Activated T-helper 9 cell treated with anti-CD3 and anti-CD28 coated beads, Interleukin-2, amount 50 U/mL, for 16 hours (primary cell): ENCODE data around the gene ENPP1.
"Not testable (repeated sequence)": the region's sequence is repeated elsewhere in the genome, so short reads cannot be mapped to it uniquely, and the experiment has no call there.

ENCODE experiments used
- DNase-seq: peaks from one replicate; pipeline ENCODE4 v3.0.0-alpha.2; 2020; ENCODE audit warnings: low read depth

The ENPP1 gene

DNA sequence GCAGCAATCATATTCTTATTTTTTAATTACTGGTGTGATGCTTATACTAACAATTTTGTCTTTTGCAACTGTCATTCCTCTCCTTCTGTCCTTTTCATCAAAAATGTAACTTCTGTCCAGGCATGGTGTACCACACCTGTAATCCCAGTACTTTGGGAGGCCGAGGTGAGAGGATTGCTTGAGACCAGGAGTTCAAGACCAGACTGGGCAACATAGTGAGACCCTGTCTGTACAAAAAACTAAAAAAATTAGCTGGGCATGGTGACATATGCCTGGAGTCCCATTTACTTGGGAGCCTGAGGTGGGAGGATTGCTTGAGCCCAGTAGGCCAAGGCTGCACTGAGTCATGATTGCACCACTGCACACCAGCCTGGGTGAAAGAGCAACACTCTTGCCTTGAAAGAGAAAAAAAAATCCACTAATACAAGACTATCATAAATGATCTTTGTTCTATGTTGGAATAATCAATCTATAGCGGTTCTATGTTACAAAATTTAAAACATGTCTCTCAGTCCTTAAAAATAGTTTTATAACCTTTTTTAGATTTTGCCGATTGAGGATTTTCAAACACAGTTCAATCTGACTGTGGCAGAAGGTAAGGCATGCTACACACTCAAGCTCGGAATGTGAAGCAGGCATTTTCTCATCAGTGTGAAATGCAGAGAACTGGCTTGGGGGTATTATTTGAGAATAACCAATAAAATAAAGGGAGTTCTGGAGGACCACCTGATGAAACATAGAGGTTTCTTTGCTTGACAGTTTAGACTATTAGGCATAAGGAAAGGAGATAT, 70.4 kb downstream of the ENPP1 start:
- no peak for DNase-seq

DNA sequence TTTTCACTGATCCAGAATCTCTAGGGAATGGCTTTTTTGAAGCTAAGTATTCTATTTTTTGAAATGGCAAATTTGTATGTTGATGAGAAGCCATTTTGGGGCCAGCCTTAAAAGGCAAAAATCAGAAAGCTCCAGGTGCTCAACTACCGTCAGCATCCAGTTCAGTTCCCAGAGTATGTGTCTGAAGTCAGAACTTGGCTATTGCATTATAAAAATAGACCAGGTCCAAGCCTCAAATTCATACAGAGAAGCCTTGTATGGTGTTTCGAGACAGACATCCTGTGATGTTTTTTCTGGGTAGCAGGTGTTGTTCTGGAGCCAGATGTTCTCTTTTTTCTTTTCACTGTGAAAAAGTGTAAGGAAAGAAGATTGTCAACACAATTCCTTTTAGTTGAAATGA, 75.2 kb downstream of the ENPP1 start:
- no peak for DNase-seq

DNA sequence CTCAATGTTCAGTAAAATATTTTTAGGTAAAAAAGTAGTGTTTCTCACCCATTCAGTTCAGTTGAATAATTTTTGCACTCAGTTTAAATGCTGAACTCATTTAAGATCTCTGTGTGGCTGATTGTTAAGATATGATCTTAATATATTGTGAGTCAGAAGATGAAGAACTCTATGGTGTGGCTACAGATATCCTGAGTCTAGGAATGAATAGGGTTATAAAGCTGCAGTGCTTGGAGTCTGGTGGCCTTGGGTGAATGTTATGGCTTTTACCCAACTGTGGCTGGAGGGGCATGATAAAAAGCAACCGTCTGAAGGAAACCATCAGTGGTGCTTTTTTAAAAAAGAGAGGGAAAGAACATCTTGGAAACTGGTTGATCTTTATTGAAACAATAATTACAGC, 77.4 kb downstream of the ENPP1 start:
- no peak for DNase-seq

DNA sequence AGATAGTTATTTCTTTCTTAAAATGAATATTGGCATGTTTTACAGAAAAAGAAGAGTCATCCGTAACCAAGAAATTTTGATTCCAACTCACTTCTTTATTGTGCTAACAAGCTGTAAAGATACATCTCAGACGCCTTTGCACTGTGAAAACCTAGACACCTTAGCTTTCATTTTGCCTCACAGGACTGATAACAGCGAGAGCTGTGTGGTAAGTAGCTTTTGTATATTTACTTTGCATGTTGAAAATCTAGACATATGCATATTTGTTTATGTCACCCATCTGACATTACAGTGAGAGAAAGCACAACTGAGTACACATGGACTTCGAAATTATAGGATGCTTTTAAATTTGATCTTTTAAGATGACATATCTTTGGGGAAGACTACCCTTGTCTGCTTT, 78.7 kb downstream of the ENPP1 start:
- no peak for DNase-seq

DNA sequence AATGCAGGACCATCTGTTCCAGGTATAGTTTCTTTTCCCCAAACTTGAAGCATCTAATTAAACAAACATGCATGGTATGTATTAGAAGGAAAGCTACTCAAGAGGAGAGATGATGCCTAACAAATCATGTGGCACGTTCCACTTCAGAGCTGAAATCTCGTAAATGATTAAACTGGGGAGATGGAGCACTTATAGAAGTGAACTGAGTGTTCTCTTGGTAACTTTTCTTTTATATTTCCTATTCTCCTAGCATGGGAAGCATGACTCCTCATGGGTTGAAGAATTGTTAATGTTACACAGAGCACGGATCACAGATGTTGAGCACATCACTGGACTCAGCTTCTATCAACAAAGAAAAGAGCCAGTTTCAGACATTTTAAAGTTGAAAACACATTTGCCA, 82.3 kb downstream of the ENPP1 start:
- no peak for DNase-seq

DNA sequence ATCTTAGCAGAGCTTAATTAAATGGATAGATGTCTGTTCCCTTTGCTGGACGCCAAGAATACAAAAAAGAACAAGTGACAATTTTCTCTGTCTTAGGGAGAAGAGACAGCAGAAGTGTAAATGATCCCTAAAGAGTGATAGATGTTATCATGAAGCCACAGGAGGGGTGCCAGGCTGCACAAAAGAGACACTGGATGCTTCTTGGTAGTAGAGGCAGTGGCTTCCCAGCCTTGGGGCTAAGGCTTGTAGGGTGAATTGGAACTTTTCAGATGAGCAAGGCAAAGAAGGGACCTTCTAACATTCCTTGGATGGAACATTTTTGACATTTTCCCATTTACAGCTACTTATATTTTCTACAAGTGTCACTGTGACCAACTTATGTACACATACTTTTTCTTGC, 85.4 kb downstream of the ENPP1 start:
- no peak for DNase-seq

DNA sequence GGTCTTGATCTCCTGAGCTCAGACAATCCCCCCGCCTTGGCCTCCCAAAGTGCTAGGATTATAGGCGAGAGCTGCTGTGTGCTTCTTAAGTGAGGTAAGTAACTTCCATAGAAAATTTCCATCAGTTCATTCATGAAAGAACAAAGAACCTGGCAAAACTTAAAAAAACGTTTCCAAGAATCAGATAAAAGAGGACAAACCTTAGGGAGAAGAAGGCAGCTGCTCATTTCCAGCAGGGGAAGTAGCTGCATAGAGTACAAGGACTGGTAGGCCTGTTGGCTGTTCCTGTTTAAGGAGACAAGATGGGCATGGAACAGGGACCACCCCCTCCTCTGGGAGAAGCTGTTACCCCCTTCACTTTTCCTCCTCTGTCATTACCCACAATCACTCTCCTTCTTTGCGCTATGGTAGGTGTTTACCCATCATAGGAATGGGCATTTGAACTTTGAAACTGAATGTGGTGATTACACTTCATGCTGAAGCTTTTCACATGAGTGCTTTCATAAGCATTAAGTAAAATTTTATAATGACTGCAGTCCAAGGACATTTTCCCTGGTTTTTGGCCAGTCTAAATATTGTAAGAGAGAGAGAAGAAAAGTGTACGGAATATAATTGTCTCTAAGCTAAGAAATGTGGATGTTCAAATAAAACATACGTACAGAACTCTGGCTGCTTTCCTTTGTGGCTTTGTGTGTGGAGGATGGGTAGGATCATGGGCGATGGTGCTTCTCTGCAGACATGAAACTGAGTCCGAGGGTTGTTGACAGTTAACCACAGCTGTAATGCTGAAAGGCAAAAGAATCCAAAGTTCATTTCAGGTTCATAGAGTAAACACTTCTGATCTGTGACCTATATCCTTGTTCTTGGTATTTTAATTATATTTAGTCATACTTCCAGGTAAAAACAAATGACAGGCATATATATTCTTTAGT, 86.9 kb downstream of the ENPP1 start:
- no peak for DNase-seq

DNA sequence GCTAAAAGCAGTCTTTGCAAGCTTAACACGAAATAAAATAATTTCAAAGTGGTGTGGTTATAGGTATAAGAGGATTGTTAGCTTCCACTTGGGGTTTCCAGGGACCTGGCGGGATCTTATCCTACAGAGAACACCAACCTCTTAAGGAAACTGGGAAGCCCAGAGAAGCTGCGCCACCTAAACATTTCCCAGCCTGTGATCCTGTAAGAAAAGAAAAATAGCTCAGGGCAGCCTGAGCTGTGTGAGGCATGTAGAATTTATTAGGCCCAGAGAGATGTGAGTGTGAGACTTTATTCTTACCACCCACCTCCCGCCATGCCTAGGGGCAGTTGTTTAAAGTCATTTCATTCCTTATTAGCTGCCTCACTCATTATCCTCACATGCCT, 89.2 kb downstream of the ENPP1 start:
- DNase-seq, result no peak

DNA sequence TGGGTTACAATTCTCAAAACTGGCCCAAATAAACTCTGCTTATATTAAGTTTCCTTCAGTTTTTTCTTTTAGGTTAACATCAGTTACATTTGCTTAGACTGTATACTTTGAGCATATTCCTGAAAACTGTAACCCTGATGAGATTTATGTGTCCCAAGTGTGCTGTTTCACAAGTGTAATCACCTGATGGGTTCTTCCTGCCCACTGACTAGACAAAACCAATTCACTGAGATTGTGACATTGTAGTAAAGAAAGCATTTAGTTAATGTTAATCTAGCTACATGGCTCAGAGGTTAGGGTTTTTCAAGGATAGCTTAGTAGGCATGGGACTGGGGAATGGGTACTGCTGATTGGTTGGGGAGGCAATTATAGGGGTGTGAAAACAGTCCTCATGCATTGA, 89.8 kb downstream of the ENPP1 start:
- DNase-seq, result no peak

DNA sequence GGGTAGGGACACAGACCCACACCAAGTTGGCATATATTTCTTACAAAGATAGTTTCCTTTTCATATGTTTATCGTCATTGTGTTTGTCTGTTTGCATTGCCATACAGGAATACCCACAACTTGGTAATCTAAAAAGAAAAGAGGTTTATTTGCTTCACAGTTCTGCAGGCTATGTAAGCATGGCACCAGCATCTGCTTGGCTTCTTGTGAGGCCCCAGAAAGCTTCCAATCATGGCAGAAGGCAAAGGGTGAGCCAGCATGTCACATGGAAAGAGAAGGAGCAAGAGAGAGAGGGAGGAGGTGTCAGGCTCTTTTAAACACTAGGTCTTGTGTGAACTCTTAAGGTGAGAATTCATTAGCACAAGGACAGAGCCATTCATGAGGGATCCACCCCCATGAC, 90.9 kb downstream of the ENPP1 start:
- no peak for DNase-seq

DNA sequence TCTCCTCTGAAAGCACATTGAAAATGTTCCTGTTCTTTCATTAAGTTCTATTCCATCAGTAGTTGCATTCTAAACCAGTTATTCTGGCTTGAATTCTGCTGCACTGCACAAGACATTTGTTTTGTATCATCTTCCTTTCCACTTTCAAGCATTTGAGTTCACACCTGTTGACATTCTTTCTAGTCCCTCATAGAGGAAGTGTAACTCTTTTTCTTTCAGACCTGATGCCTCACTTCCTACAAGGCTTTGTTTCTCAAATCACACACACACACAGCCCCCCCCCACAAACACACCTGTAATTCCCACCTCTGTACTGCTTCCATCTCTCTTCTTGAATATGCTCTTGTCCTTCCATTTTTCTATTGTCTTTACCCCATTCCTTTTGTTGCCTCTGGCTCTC, 92.4 kb downstream of the ENPP1 start:
- no peak for DNase-seq

DNA sequence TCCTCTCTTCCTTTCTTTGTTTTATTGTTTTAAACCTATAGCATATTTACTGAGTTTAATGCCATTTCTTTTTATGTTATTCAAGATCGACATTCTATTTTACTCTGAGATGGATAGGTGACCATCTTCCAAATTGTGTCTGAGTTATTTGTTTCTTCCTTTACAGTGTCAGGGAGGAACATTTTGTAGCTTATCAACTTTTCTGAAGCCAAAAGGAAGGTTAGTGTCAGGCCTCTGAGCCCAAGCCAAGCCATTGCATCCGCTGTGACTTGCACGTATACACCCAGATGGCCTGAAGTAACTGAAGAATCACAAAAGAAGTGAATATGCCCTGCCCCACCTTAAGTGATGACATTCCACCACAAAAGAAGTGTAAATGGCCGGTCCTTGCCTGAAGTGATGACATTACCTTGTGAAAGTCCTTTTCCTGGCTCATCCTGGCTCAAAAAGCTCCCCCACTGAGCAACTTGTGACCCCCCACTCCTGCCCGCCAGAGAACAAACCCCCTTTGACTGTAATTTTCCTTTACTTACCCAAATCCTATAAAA, 93.6 kb downstream of the ENPP1 start:
- DNase-seq, result not testable (repeated sequence)

DNA sequence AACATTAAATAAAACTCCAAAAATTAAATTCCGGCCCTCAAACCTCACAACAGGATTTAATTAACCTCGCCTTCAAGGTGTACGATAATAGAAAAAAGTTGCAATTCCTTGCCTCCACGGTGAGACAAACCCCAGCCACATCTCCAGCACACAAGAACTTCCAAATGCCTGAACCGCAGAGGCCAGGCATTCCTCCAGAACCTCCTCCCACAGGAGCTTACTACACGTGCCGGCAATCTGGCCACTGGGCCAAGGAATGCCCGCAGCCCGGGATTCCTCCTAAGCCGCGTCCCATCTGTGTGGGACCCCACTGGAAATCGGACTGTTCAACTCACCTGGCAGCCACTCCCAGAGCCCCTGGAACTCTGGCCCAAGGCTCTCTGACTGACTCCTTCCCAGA, 95.9 kb downstream of the ENPP1 start:
- DNase-seq, result not testable (repeated sequence)

DNA sequence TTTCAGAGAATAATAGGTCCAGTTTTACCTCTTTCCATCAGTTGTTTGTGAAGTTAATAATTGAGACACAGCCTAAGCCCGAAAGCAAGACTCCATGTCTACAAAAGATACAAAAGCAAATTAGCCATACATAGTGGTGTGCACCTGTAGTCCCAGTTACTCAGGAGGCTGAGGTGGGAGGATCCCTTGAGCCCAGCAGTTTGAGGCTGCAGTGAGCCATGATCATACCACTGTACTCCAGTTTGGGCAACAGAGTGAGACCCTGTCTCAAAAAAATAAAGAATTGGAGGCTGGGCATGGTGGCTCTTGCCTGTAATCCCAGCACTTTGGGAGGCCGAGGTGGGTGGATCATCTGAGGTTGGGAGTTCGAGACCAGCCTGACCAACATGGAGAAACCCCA, 101.0 kb downstream of the ENPP1 start:
- not testable (repeated sequence) for DNase-seq

DNA sequence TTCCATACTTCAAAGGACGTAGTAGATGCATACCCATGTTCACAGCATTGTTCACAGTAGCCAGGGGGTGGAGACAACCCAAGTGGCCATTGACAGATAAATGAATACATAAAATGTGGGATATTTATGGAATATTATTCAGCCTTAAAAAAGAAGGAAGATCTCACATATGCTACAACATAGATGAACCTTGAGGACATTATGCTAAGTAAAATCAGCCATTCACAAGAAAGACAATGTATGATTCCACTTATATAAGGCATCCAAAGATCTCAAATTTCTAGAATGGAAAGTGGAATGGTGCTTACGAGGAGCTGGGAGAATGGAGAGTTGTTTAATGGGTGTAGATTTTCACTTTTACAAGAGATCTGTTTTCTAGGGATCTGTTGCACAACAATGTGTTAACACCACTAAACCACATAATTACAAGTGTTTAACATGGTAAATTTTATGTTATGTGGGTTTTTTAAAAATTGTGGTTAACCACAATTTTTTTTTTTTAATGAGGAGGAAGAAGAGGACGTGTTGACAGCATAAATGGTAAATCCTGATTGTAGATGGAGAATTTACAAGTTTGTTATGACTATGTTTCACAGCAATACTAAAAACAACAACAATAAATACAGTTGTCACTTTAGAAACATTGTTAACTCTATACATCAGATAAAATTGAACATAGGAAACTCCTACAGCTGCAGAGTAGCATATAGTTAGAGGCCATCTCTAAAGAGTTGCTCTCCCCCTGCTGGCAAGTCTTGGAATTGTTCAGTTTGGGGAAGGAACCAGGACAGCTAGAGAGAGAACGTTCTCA, 101.8 kb downstream of the ENPP1 start:
- peak; percentile 45 for DNase-seq

DNA sequence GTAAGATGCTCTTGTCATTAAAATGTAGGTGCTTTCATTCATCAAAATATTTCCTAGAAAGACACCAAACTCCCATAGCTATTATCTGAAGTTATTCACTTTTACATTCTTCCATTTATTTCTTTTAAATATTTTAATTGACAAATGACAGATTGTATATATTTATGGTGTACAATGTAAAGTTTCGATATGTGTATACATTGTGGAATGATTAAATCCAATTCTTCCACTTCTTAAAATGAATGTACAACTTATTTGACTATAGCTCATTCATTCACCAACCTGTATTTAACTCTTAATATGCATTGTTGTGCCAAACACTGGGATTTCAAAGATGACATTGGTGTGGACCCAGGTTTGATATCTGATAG, 102.4 kb downstream of the ENPP1 start:
- DNase-seq, result no peak

DNA sequence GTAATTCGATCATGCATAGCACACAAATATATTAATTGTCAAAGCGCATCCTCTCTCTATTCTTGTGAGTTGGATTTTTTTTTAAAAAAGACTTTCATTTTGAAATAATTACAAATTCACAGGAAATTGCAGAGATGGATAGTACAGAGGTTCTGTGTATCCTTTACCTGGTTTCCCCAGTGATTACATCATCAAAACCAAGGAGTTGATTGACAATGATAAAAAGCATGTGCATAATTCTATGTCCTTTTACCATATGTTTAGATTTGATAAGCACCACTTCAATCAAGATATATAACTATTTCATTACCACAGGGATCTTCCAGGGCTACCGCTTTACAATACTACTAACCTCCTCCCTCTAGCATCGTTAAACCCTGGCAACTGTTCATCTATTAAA, 103.1 kb downstream of the ENPP1 start:
- DNase-seq, result no peak

DNA sequence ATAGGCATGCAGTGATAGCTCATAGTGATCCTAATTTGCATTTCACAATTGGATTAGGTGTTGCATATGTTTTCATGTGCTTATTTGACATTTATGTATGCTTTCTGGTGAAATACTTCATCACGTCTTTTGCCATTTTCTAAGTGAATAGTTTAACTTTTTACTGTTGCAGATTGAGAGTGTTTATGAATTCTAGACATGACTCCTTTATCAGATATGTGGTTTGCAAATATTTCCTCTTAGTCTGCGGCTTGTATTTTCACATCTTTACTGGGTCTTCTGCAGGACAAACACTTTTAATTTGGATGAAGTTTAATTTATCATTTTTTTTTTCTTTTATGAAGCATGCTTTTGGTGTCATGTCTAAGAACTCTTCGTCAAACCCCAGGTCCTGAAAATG, 104.1 kb downstream of the ENPP1 start:
- DNase-seq, result no peak

DNA sequence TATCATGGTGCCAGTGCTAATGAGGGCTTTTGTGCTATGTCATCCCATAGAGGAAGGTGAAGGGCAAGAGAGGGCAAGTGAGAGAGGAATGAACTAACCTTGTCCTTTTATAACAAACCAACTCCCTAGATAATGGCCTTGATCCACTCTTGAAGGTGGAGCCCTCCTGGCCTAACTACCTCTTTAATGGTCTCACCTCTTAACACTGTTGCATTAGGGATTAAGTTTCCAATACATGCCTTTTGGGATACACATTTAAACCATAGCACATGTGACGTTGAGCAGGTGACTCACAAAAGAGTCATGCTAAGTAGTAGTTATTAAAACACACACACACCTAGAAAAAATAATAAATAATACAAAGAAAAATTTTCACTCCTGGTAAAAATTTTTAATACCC, 106.4 kb downstream of the ENPP1 start:
- DNase-seq, result no peak

DNA sequence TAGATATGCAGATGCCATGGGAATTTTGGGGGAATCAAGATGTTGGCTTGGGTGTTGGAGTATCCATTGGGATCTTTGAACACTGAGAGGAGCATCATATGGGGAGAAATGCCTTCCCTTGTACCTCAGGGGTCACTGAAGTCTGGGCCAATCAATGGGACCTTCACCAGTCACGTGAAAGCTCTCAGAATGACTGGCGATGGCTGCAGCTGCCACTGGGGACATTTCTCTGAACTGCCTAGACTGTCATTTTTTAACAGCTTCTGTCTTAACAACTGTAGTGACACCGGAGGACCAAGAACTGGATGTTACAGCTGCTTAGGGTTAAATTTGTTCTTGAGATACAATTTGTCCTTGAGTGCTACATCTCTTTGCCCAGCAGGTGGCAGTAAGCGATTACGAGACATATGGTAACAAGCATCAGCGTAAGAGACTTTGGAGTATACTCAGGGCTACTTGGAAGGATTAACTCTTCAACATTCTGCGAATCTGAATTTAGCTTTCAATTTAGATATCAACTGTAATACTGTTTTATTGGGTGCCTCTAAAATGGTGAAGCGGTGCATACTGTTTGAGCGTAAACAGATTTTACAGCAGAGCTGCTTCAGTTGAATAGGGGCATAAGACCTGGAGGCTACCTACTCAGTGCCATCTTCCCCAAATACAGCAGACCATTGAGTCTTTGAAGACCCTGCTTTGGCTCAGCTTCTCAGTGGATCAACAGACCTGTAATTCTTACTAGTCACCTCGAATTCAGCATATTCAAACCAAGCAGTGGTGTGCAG, 107.3 kb downstream of the ENPP1 start:
- DNase-seq, result peak; percentile 11

DNA sequence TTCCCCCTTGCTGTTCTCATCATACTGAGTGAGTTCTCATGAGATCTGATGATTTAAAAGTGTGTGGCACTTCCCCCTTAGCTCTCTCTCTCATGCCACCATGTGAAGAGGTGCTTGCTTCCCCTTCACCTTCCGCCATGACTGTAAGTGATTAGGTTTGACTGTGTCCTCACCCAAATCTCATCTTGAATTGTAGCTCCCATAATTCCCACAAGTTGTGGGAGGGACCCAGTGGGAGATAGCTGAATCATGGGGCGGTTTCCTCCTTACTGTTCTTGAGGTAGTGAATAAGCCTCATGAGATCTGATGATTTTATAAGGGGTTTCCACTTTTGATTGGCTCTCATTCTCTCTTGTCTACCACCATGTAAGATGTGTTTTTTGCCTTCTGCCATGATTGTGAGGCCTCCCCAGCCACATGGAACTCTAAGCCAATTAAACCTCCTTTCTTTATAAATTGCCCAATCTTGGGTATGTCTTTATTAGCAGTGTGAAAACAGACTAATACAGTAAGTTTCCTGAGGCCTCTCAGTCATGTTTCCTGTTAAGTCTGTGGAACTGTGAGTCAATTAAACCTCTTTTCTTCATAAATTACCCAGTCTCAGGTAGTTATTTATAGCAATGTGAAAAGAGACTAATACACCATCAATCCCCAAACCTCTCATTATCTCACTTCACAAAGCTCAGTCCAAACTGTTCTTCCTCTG, 108.4 kb downstream of the ENPP1 start:
- DNase-seq, result not testable (repeated sequence)
